Lower leg skin (tissue), 3 donors: ENCODE measurements around the gene PSPN.

Source experiments
- POLR2A ChIP-seq, 2 donors: fragments of 450-650 bp; IDR thresholded peaks; one replicate each; pipeline ENCODE4 v1.6.1; 2016 to 2017; ENCODE audit warnings: antibody characterized with exemption in 2 of 2, mild to moderate bottlenecking in 1 of 2, moderate library complexity in 1 of 2
- TF ChIP-seq, protein P1 (sequence below), 3 donors: fragments of 450-650 bp; IDR thresholded peaks; one replicate each; pipeline ENCODE4 v1.5.1; 2016; ENCODE audit warnings: antibody characterized with exemption in 3 of 3, mild to moderate bottlenecking in 3 of 3, moderate library complexity in 2 of 3

DNA sequence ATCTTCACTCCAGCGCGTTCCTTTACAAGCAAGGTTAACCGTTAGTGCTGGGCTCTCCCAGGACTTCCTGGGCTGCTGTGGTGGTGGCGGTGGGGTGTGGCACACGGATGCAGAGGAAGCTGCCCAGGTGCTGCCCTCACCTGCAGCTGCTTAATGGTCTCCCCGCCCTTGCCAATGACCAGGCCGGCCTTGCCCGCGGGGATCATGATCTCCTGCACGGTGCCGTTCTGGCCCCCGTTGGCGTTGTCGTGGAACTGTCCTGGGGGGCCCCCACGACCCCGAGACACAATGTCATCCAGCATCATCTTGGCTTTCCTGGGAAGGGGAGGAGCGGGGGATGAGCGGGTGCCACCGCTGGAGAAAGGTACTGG is 42.8 kb upstream of the PSPN start:
- TF ChIP-seq, protein P1, sequence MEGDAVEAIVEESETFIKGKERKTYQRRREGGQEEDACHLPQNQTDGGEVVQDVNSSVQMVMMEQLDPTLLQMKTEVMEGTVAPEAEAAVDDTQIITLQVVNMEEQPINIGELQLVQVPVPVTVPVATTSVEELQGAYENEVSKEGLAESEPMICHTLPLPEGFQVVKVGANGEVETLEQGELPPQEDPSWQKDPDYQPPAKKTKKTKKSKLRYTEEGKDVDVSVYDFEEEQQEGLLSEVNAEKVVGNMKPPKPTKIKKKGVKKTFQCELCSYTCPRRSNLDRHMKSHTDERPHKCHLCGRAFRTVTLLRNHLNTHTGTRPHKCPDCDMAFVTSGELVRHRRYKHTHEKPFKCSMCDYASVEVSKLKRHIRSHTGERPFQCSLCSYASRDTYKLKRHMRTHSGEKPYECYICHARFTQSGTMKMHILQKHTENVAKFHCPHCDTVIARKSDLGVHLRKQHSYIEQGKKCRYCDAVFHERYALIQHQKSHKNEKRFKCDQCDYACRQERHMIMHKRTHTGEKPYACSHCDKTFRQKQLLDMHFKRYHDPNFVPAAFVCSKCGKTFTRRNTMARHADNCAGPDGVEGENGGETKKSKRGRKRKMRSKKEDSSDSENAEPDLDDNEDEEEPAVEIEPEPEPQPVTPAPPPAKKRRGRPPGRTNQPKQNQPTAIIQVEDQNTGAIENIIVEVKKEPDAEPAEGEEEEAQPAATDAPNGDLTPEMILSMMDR (IDR thresholded peaks at IDR 0.05) = no peak
- no peak for TF ChIP-seq POLR2A (IDR thresholded peaks at IDR 0.05)
